Transverse colon (tissue), 4 donors: ENCODE results near the gene AMER2. TPM values are rescaled to one million over a fixed set of nuclear protein-coding genes. Genes with fewer than 3 reads are reported as not detected.

ENCODE experiments used
- DNase-seq: peaks from one replicate; pipeline ENCODE4 v3.0.0-alpha.2; 2019
- H3K27ac ChIP-seq, 4 donors: fragments of 200-600 bp; sonication (generic); 2 replicates each; pipeline ENCODE4 v1.5.1; 2016 to 2018; ENCODE audit warnings: inconsistent platforms in 4 of 4
- H3K27me3 ChIP-seq: fragments of 200-600 bp; sonication (generic); 2 replicates; pipeline ENCODE4 v1.5.1; 2017; ENCODE audit warnings: inconsistent platforms
- H3K36me3 ChIP-seq, 4 donors: fragments of 200-600 bp; sonication (generic); 2 replicates each; pipeline ENCODE4 v1.5.1; 2017 to 2019; ENCODE audit warnings: inconsistent platforms in 4 of 4
- H3K4me1 ChIP-seq, 4 donors: fragments of 200-600 bp; sonication (generic); 2 replicates each; pipeline ENCODE4 v1.5.1; 2017 to 2020; ENCODE audit warnings: inconsistent platforms in 4 of 4
- H3K4me3 ChIP-seq, 4 donors: fragments of 200-600 bp; sonication (generic); 1 replicate in 1 of 4; 2 replicates in 3 of 4; pipeline versions ENCODE4 v1.5.1 to v1.6.1; 2017 to 2019; ENCODE audit warnings: inconsistent platforms in 4 of 4
- H3K9me3 ChIP-seq, 2 donors: fragments of 200-600 bp; sonication (generic); 2 replicates each; pipeline ENCODE4 v1.5.1; 2017 to 2019; ENCODE audit warnings: inconsistent platforms in 2 of 2
- CTCF ChIP-seq, 5 experiments: fragments of 200-600 bp in 3 of 5; fragments of 450-650 bp in 2 of 5; sonication (generic) in 3 of 5; IDR thresholded peaks; 1 replicate in 2 of 5; 2 replicates in 3 of 5; pipeline ENCODE4 v1.5.1; 2016 to 2017; ENCODE audit warnings: antibody characterized with exemption in 5 of 5, inconsistent platforms in 3 of 5, mild to moderate bottlenecking in 2 of 5, moderate library complexity in 1 of 5
- EP300 ChIP-seq: sonication (generic); formaldehyde crosslinking; IDR thresholded peaks from one replicate; pipeline ENCODE4 v1.6.1; 2017; ENCODE audit warnings: antibody characterized with exemption, low read depth
- POLR2A ChIP-seq: fragments of 450-650 bp; IDR thresholded peaks from one replicate; pipeline ENCODE4 v1.6.1; 2016; ENCODE audit warnings: antibody characterized with exemption, mild to moderate bottlenecking, moderate library complexity
- POLR2AphosphoS5 ChIP-seq, 3 donors: sonication (generic); formaldehyde crosslinking; IDR thresholded peaks; one replicate each; pipeline ENCODE4 v1.6.1; 2016; ENCODE audit warnings: antibody characterized with exemption in 3 of 3
- WGBS, 2 donors: methylation state at CpG; one replicate each; pipeline ENCODE4 v1.1.5; 2018; ENCODE audit warnings: low coverage in 1 of 2; 5-methylcytosine and 5-hydroxymethylcytosine counted together
- in situ Hi-C, 4 donors: fragments of 200-750 bp; cut with MboI; loops; one replicate each; pipeline versions ENCODE4 v1.15.0 to v1.15.1; 2017; ENCODE audit warnings: low sequenced_read_pairs in 3 of 4, low pct_ligation_motif_present in 1 of 4, low pct_unique_long_range_greater_than_20kb in 1 of 4
- intact Hi-C: fragments of 100-400 bp; cut with DNase I; formaldehyde crosslinking; loops from one replicate; pipeline ENCODE4 v1.15.1; 2023; ENCODE audit warnings: low total_unique reads
- total RNA-seq, 4 donors: library from RNA; depleted of rRNA; stranded (reverse); fragments of >200 nt; gene quantifications; one replicate each; pipeline ENCODE4 v1.1.0, GENCODE V29; 2016

Gene AMER2
- total RNA-seq, 4 donors from 2014 or later, result 0.14 to 0.16 TPM; not detected in 2

GRCh38 chr13:25143706-25144105, 28.4 kb downstream of the AMER2 start:
- H3K27ac ChIP-seq, result no peak overlapping the region
- H3K9me3 ChIP-seq, result no peaks in the 10 kb centered on the region
- no peaks in the 10 kb centered on the region for H3K27me3 ChIP-seq
- H3K4me3 ChIP-seq, result no peak overlapping the region
- WGBS, 2 donors, result 75 to 87% methylated on average over 7 of the region's 7 CpGs
- intact Hi-C loops, result no loop called here
- no peaks in the 10 kb centered on the region for H3K4me1 ChIP-seq
- TF ChIP-seq POLR2AphosphoS5 (IDR thresholded peaks at IDR 0.05) (no peak), CTCF (IDR thresholded peaks at IDR 0.05) (no peak), POLR2A (no peak), EP300 (no peak)
- H3K36me3 ChIP-seq, result no peaks in the 10 kb centered on the region
- no peak for DNase-seq
- in situ Hi-C loops, result no loop called here

- Histone ChIP-seq H3K4me3 (no peak overlapping the region), H3K27ac (no peak overlapping the region), H3K4me1 (no peaks in the 10 kb centered on the region), H3K27me3 (peaks cover 15% of the 10 kb centered on the region), H3K36me3 (no peaks in the 10 kb centered on the region), H3K9me3 (no peaks in the 10 kb centered on the region)
- in situ Hi-C loops, result no loop called here
- TF ChIP-seq POLR2A, result no peak
- no peak for TF ChIP-seq EP300
- TF ChIP-seq POLR2AphosphoS5 (IDR thresholded peaks at IDR 0.05), result no peak
- no peak for TF ChIP-seq CTCF (IDR thresholded peaks at IDR 0.05)
- intact Hi-C loops, result no loop called here
- DNase-seq, result no peak
- WGBS, 2 donors, result 81 to 88% methylated on average over 1 to 5 of the region's 5 CpGs
Measured at GRCh38 chr13:25141042-25141441, 31.0 kb downstream of the AMER2 start.

GRCh38 chr13:25137788-25138115, 34.3 kb downstream of the AMER2 start:
- in situ Hi-C loops (no loop called here), intact Hi-C loops (no loop called here)
- Histone ChIP-seq H3K27me3 (peaks cover 20% of the 10 kb centered on the region), H3K4me1 (no peaks in the 10 kb centered on the region), H3K4me3 (no peak overlapping the region), H3K36me3 (no peaks in the 10 kb centered on the region), H3K27ac (no peak overlapping the region), H3K9me3 (no peaks in the 10 kb centered on the region)
- 78% methylated on average over 3 of the region's 3 CpGs; no CpG with 5 or more reads in 1 of the 2 donors for WGBS, 2 donors
- TF ChIP-seq CTCF (IDR thresholded peaks at IDR 0.05) (no peak), EP300 (no peak), POLR2A (no peak), POLR2AphosphoS5 (IDR thresholded peaks at IDR 0.05) (no peak)
- DNase-seq, result no peak

- peaks cover 20% of the 10 kb centered on the region for H3K27me3 ChIP-seq
- 34 to 41% methylated on average over 9 to 15 of the region's 15 CpGs for WGBS, 2 donors
Measured at GRCh38 chr13:25136880-25137787, 35.0 kb downstream of the AMER2 start.

More at GRCh38 chr13:25136880-25137787, 35.0 kb downstream of the AMER2 start:
- Histone ChIP-seq H3K4me1 (no peaks in the 10 kb centered on the region), H3K36me3 (no peaks in the 10 kb centered on the region), H3K9me3 (no peaks in the 10 kb centered on the region), H3K27ac (no peak overlapping the region), H3K4me3 (no peak overlapping the region)
- in situ Hi-C loops, result no loop called here
- intact Hi-C loops, result no loop called here
- no peak for DNase-seq
- TF ChIP-seq EP300 (no peak), CTCF (IDR thresholded peaks at IDR 0.05) (no peak), POLR2AphosphoS5 (IDR thresholded peaks at IDR 0.05) (no peak), POLR2A (no peak)
